BLaER1 treated with 17β-estradiol and CSF1 and Interleukin-3, amounts not matched to agents 10 nM and 100 nM (cell line): Measurements from ENCODE around the gene ZAR1L.

Source experiments
- H3K27ac ChIP-seq, 11 experiments: shearing (Covaris generic); formaldehyde crosslinking; 2 replicates each; pipeline ENCODE4 v1.8.1; 2022
- H3K27me3 ChIP-seq, 11 experiments: shearing (Covaris generic); formaldehyde crosslinking; 2 replicates each; pipeline ENCODE4 v1.8.1; 2022
- H3K36me3 ChIP-seq, 11 experiments: shearing (Covaris generic); formaldehyde crosslinking; 2 replicates each; pipeline ENCODE4 v1.8.1; 2022
- H3K4me1 ChIP-seq, 10 experiments: shearing (Covaris generic); formaldehyde crosslinking; 2 replicates each; pipeline ENCODE4 v1.8.1; 2022
- H3K4me2 ChIP-seq, 11 experiments: shearing (Covaris generic); formaldehyde crosslinking; 2 replicates each; pipeline ENCODE4 v1.8.1; 2022
- H3K4me3 ChIP-seq, 10 experiments: shearing (Covaris generic); formaldehyde crosslinking; 2 replicates each; pipeline ENCODE4 v1.8.1; 2022
- H3K9ac ChIP-seq, 11 experiments: shearing (Covaris generic); formaldehyde crosslinking; 2 replicates each; pipeline ENCODE4 v1.8.1; 2022
- H3K9me3 ChIP-seq, 11 experiments: shearing (Covaris generic); formaldehyde crosslinking; replicated peaks in 1 of 11; 2 replicates each; pipeline ENCODE4 v1.8.1; 2022
- H4K20me1 ChIP-seq, 11 experiments: shearing (Covaris generic); formaldehyde crosslinking; 2 replicates each; pipeline ENCODE4 v1.8.1; 2022
- Cebpa-rat ChIP-seq, 11 experiments: shearing (Covaris generic); IDR thresholded peaks; 2 replicates each; pipeline ENCODE4 v1.8.1; 2022

ZAR1L gene

GRCh38 chr13:32264407-32264806 is 50.8 kb downstream of the ZAR1L start:
- Histone ChIP-seq H3K9ac (no peak overlapping the region), H4K20me1 (no peaks in the 10 kb centered on the region), H3K36me3 (no peaks in the 10 kb centered on the region), H3K27ac (no peak overlapping the region), H3K4me3 (no peak overlapping the region), H3K4me1 (no peaks in the 10 kb centered on the region), H3K4me2 (no peak overlapping the region), H3K27me3 (no peaks in the 10 kb centered on the region), H3K9me3 (no peaks in the 10 kb centered on the region)
- TF ChIP-seq Cebpa-rat (IDR thresholded peaks at IDR 0.05) = no peak

GRCh38 chr13:32262619-32263018 is 52.5 kb downstream of the ZAR1L start:
- Histone ChIP-seq H3K27ac (no peak overlapping the region), H3K4me3 (no peak overlapping the region), H3K4me2 (no peak overlapping the region), H4K20me1 (no peaks in the 10 kb centered on the region), H3K36me3 (no peaks in the 10 kb centered on the region), H3K27me3 (no peaks in the 10 kb centered on the region), H3K9ac (no peak overlapping the region), H3K4me1 (no peaks in the 10 kb centered on the region), H3K9me3 (no peaks in the 10 kb centered on the region)
- TF ChIP-seq Cebpa-rat (IDR thresholded peaks at IDR 0.05) = no peak

DNA sequence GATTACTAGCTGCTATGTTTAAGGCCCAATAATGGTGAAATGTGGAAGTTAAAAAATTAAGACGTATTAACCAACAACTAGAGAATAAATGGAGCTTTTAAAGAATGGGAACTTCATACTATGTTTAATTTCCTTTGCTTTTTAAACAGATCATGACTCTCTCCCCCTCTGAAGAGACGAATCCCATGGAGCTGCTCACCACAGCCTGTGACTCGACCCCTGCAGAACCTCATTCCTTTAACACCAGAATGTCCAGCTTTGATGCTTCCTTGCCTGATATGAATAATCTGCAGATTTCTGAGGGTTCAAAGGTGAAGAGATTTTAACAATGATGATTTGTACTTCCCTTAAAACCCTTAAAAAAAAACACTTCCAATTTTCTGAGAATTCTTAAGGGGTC is 53.0 kb downstream of the ZAR1L start:
- Histone ChIP-seq H3K9me3 (no peaks in the 10 kb centered on the region), H3K27me3 (no peaks in the 10 kb centered on the region), H3K36me3 (no peaks in the 10 kb centered on the region), H3K9ac (no peak overlapping the region), H3K4me2 (no peak overlapping the region), H4K20me1 (no peaks in the 10 kb centered on the region), H3K4me3 (no peak overlapping the region), H3K27ac (no peak overlapping the region), H3K4me1 (no peaks in the 10 kb centered on the region)
- TF ChIP-seq Cebpa-rat (IDR thresholded peaks at IDR 0.05) = no peak

GRCh38 chr13:32261567-32261966 is 53.6 kb downstream of the ZAR1L start:
- H3K9ac ChIP-seq = no peak overlapping the region
- no peaks in the 10 kb centered on the region for H4K20me1 ChIP-seq
- H3K36me3 ChIP-seq = no peaks in the 10 kb centered on the region
- no peaks in the 10 kb centered on the region for H3K27me3 ChIP-seq
- H3K27ac ChIP-seq = no peak overlapping the region
- H3K4me2 ChIP-seq = no peak overlapping the region
- H3K4me1 ChIP-seq = no peaks in the 10 kb centered on the region
- no peak for TF ChIP-seq Cebpa-rat (IDR thresholded peaks at IDR 0.05)
- no peak overlapping the region for H3K4me3 ChIP-seq
- no peaks in the 10 kb centered on the region for H3K9me3 ChIP-seq

- Histone ChIP-seq H3K36me3 (no peaks in the 10 kb centered on the region), H3K4me3 (no peak overlapping the region), H3K4me2 (no peak overlapping the region), H3K9me3 (no peaks in the 10 kb centered on the region), H4K20me1 (no peaks in the 10 kb centered on the region), H3K27me3 (no peaks in the 10 kb centered on the region), H3K9ac (no peak overlapping the region), H3K4me1 (0 out of 20 replicates have a peak, but pooled peaks cover 0 to 6% (median 0%) of the 10 kb centered on the region in 10 experiments), H3K27ac (no peak overlapping the region)
- TF ChIP-seq Cebpa-rat (IDR thresholded peaks at IDR 0.05) = no peak
These were observed 56.0 kb downstream of the ZAR1L start for GRCh38 chr13:32259116-32259515.

DNA sequence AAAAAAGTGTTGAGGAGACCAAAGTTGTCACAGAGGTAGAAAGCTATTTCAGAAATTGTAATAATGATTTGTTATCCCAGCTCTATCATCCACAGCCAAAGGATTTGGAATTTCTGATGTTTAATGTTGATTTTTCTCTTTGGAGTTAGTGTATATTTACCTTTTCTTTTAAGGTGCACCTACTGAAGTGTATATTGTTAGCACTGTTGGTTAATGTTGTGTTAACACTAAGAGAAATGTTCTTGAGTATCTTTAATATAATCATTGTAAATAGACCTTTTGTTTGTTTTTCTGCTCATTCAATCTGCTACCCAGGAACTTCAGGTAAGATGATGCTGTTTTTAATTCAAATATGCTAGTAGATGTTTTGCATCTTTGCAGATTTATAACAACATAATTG is 57.5 kb downstream of the ZAR1L start:
- TF ChIP-seq Cebpa-rat (IDR thresholded peaks at IDR 0.05) = no peak
- Histone ChIP-seq H3K9me3 (no peaks in the 10 kb centered on the region), H3K4me1 (0 out of 20 replicates have a peak, but pooled peaks cover 0 to 7% (median 0%) of the 10 kb centered on the region in 10 experiments), H3K9ac (no peak overlapping the region), H4K20me1 (no peaks in the 10 kb centered on the region), H3K4me2 (no peak overlapping the region), H3K36me3 (no peaks in the 10 kb centered on the region), H3K27me3 (no peaks in the 10 kb centered on the region), H3K4me3 (no peak overlapping the region), H3K27ac (no peak overlapping the region)

DNA sequence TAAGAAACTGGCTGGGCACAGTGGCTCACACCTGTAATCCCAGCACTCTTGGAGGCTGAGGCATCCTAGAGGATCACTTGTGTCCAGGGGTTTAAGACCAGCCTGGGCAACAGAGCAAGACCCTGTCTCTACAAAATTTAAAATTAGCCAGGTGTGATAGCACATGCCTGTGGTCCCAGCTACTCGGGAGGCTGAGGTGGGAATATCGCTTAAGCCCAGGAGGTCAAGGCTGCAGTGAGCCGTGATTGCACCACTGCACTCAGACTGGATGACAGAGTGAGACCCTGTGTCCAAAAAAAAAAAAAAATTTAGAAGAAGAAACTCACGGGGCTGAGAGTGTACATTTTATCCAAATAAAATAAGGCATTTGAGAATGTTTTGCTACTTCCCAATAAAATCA is 58.9 kb downstream of the ZAR1L start:
- no peaks in the 10 kb centered on the region for H4K20me1 ChIP-seq
- H3K36me3 ChIP-seq = no peaks in the 10 kb centered on the region
- H3K9me3 ChIP-seq = no peaks in the 10 kb centered on the region
- no peak overlapping the region for H3K9ac ChIP-seq
- H3K4me1 ChIP-seq = 0 out of 20 replicates have a peak, but pooled peaks cover 0 to 7% (median 0%) of the 10 kb centered on the region in 10 experiments
- no peaks in the 10 kb centered on the region for H3K27me3 ChIP-seq
- no peak for TF ChIP-seq Cebpa-rat (IDR thresholded peaks at IDR 0.05)
- no peak overlapping the region for H3K4me3 ChIP-seq
- no peak overlapping the region for H3K27ac ChIP-seq
- H3K4me2 ChIP-seq = no peak overlapping the region

- no peak overlapping the region for H3K4me3 ChIP-seq
- H3K9me3 ChIP-seq = no peaks in the 10 kb centered on the region
- no peak overlapping the region for H3K9ac ChIP-seq
- 0 out of 20 replicates have a peak, but pooled peaks cover 0 to 7% (median 0%) of the 10 kb centered on the region in 10 experiments for H3K4me1 ChIP-seq
- no peaks in the 10 kb centered on the region for H4K20me1 ChIP-seq
- H3K27me3 ChIP-seq = no peaks in the 10 kb centered on the region
- no peak for TF ChIP-seq Cebpa-rat (IDR thresholded peaks at IDR 0.05)
- H3K36me3 ChIP-seq = no peaks in the 10 kb centered on the region
- no peak overlapping the region for H3K27ac ChIP-seq
- H3K4me2 ChIP-seq = no peak overlapping the region
These were observed 59.4 kb downstream of the ZAR1L start for GRCh38 chr13:32255724-32256109.

DNA sequence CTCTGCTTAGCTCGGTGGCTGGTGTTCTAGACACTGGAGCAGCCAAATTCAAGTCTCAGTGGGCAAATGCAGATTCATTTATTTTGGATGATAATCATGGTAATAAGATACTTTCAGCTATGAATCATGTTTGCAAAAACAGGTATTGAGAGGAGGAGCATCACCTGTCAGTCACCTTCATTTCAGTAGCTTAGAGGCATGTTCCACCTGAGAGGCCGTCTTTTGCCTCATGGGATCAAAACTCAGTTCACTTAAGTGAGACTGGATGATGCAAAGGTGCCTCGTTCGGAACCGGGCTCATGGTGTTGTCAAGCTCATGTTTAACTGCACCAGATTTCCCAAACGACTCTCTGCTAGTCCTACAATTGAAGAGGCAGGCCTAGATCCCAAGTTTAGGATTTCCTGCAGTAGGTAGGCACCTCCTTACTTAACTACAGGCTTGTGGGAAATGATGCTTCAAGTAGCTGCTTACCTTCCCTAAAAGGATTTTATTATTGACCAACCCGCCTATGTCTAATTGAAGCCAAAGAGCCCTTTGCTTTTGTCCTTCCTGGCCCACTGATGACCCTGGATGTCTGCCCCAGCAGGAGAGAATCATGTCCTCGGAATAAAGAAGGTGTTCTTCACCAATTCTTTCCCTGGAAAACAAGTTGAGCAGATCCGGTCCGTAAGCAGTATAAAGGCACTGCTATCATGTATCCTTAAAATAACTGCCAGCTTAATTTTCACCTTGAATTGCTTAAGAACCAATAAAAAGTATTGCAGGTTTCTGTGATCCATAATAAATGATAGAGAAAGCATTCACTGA is 60.0 kb downstream of the ZAR1L start:
- no peak for TF ChIP-seq Cebpa-rat (IDR thresholded peaks at IDR 0.05)
- no peaks in the 10 kb centered on the region for H3K36me3 ChIP-seq
- 0 out of 20 replicates have a peak, but pooled peaks cover 0 to 7% (median 0%) of the 10 kb centered on the region in 10 experiments for H3K4me1 ChIP-seq
- H4K20me1 ChIP-seq = no peaks in the 10 kb centered on the region
- H3K4me2 ChIP-seq = no peak overlapping the region
- no peak overlapping the region for H3K4me3 ChIP-seq
- no peaks in the 10 kb centered on the region for H3K27me3 ChIP-seq
- H3K27ac ChIP-seq = no peak overlapping the region
- no peaks in the 10 kb centered on the region for H3K9me3 ChIP-seq
- no peak overlapping the region for H3K9ac ChIP-seq

DNA sequence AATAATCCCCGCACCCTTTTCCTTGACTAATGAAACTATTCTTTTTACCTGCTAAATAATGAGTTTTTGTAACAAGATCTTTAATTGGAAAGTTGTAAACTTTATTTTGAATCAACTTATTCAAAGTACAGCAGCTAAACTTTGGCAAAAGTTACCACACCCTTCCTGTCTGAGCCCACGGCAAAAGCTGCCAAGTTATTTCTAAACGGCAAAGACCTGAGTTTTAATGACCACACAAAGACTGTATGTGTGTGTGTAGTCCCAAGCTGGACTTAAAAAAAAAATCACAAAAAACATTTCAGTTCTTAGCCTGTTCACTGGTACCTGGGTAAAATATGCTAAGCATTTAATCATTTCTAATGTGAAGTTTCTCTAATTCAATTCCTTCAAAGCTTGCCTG is 60.7 kb downstream of the ZAR1L start:
- peaks cover 0 to 7% (median 0%) of the 10 kb centered on the region in 10 experiments; a peak in 2 of 20 replicates for H3K4me1 ChIP-seq
- no peak overlapping the region for H3K4me2 ChIP-seq
- no peaks in the 10 kb centered on the region for H3K36me3 ChIP-seq
- TF ChIP-seq Cebpa-rat (IDR thresholded peaks at IDR 0.05) = no peak
- no peaks in the 10 kb centered on the region for H4K20me1 ChIP-seq
- H3K27me3 ChIP-seq = no peaks in the 10 kb centered on the region
- H3K9me3 ChIP-seq = no peaks in the 10 kb centered on the region
- no peak overlapping the region for H3K27ac ChIP-seq
- H3K9ac ChIP-seq = no peak overlapping the region
- H3K4me3 ChIP-seq = no peak overlapping the region
